Spleen (tissue), 11 donors: ENCODE measurements around the gene GSS. TPM values are rescaled to one million over a fixed set of nuclear protein-coding genes. Genes with fewer than 3 reads are reported as not detected.

Source experiments
- DNase-seq: peaks from one replicate; pipeline ENCODE4 v3.0.0-alpha.2; 2020
- H3K27ac ChIP-seq, 8 donors: fragments of 200-600 bp; sonication (generic) in 7 of 8; 1 replicate in 4 of 8; 2 replicates in 4 of 8; pipeline versions ENCODE4 v1.5.0 to v1.8.0; 2016 to 2021; ENCODE audit warnings: inconsistent platforms in 4 of 8, mild to moderate bottlenecking in 4 of 8, moderate library complexity in 1 of 8
- H3K27me3 ChIP-seq, 7 donors: fragments of 200-600 bp; sonication (generic) in 6 of 7; replicated peaks in 1 of 7; 1 replicate in 4 of 7; 2 replicates in 3 of 7; pipeline versions ENCODE4 v1.5.0 to v1.8.0; 2016 to 2021; ENCODE audit warnings: inconsistent platforms in 3 of 7, mild to moderate bottlenecking in 1 of 7
- H3K36me3 ChIP-seq, 6 donors: fragments of 200-600 bp; sonication (generic) in 5 of 6; 1 replicate in 4 of 6; 2 replicates in 2 of 6; pipeline versions ENCODE4 v1.5.0 to v1.8.0; 2016 to 2021; ENCODE audit warnings: inconsistent platforms in 2 of 6
- H3K4me1 ChIP-seq, 6 donors: fragments of 200-600 bp; sonication (generic) in 5 of 6; 1 replicate in 3 of 6; 2 replicates in 3 of 6; pipeline versions ENCODE4 v1.5.0 to v1.8.0; 2016 to 2021; ENCODE audit warnings: inconsistent platforms in 3 of 6
- H3K4me3 ChIP-seq, 8 donors: fragments of 200-600 bp; sonication (generic) in 7 of 8; 1 replicate in 4 of 8; 2 replicates in 4 of 8; pipeline versions ENCODE4 v1.5.0 to v1.8.0; 2016 to 2021; ENCODE audit warnings: inconsistent platforms in 4 of 8, mild to moderate bottlenecking in 4 of 8, moderate library complexity in 2 of 8
- H3K9me3 ChIP-seq, 8 donors: fragments of 200-600 bp; sonication (generic) in 7 of 8; 1 replicate in 4 of 8; 2 replicates in 4 of 8; pipeline versions ENCODE4 v1.5.0 to v1.8.0; 2016 to 2021; ENCODE audit warnings: inconsistent platforms in 4 of 8
- CTCF ChIP-seq, 11 experiments: fragments of 200-600 bp in 7 of 11; fragments of 450-650 bp in 4 of 11; sonication (generic) in 4 of 11; IDR thresholded peaks in 8 of 11; conservative IDR thresholded peaks in 3 of 11; 1 replicate in 7 of 11; 2 replicates in 4 of 11; pipeline versions ENCODE4 v1.4.0 to v1.8.0; 2016 to 2021; ENCODE audit warnings: antibody characterized with exemption in 11 of 11, inconsistent platforms in 4 of 11, mild to moderate bottlenecking in 1 of 11
- POLR2A ChIP-seq, 3 donors: fragments of 450-650 bp; IDR thresholded peaks; one replicate each; pipeline ENCODE4 v1.5.1; 2017; ENCODE audit warnings: antibody characterized with exemption in 3 of 3, mild to moderate bottlenecking in 1 of 3
- POLR2AphosphoS5 ChIP-seq, 3 donors: sonication (generic); formaldehyde crosslinking; IDR thresholded peaks; one replicate each; pipeline ENCODE4 v1.5.1; 2017; ENCODE audit warnings: antibody characterized with exemption in 3 of 3
- WGBS, 5 donors: extraction: QIAGEN DNeasy Blood & Tissue Kit in 3 of 5; methylation state at CpG; one replicate each; pipeline versions ENCODE4 v1.1.5 to v1.1.7; 2013 to 2018; 5-methylcytosine and 5-hydroxymethylcytosine counted together
- intact Hi-C: fragments of 100-400 bp; cut with DNase I; formaldehyde crosslinking; loops from one replicate; pipeline ENCODE4 v1.15.0; 2023; ENCODE audit warnings: low total_unique reads
- polyA plus RNA-seq, 3 donors: library from polyadenylated mRNA; stranded (reverse); fragments of 200-250 nt; gene quantifications; one replicate each; pipeline ENCODE4 v1.2.1, GENCODE V29; 2013
- total RNA-seq, 7 donors: library from RNA; depleted of rRNA in 3 of 7; stranded (reverse); fragments of >200 nt in 3 of 7; fragmentation: NEBNext Ultra II Directional in 4 of 7; extraction: Animal tissue kit (Norgen Biotek cat#: 25700) in 4 of 7; gene quantifications; one replicate each; pipeline versions ENCODE4 v1.1.0 to v1.2.1, GENCODE V29; 2016 to 2021
- donor health status: healthy with polysubstance abuse.
- donor health status: DM: no; HTN: no; CAD: no; lungs with moderate emphysema.
- donor health status: DM: no; HTN: no; CAD: no.
- donor health status: Bipolar disorder and iron deficiency.
- donor health status: healthy.
- donor health status: DM: no; HTN: no; CAD: no.
- donor health status: DM: yes; HTN: yes; CAD: no.

Gene GSS
- total and polyA plus RNA-seq, 10 donors = 19.8 to 46.1 (median 32.7) TPM

GRCh38 chr20:34983089-34983820, 27.6 kb upstream of the GSS start:
- H3K4me1 ChIP-seq = peaks cover 0 to 6% (median 2%) of the 10 kb centered on the region in 6 donors
- intact Hi-C loops = no loop called here
- H3K27ac ChIP-seq = no peak overlapping the region
- H3K9me3 ChIP-seq = no peaks in the 10 kb centered on the region
- peak; percentile 31 for DNase-seq
- TF ChIP-seq CTCF (IDR thresholded peaks at IDR 0.05 in 8 of 11, conservative IDR thresholded peaks at IDR 0.05 in 3 of 11) (no peak), POLR2A (IDR thresholded peaks at IDR 0.05) (no peak), POLR2AphosphoS5 (IDR thresholded peaks at IDR 0.05) (no peak)
- WGBS, 5 donors = 32 to 47% (median 37%) methylated on average over 5 of the region's 5 CpGs
- H3K36me3 ChIP-seq = no peaks in the 10 kb centered on the region
- peaks cover 0 to 52% (median 0%) of the 10 kb centered on the region in 7 donors for H3K27me3 ChIP-seq
- H3K4me3 ChIP-seq = no peak overlapping the region

GRCh38 chr20:34982270-34983088, 26.9 kb upstream of the GSS start:
- intact Hi-C loops = no loop called here
- H3K4me1 ChIP-seq = peaks cover 0 to 6% (median 2%) of the 10 kb centered on the region in 6 donors
- H3K9me3 ChIP-seq = no peaks in the 10 kb centered on the region
- 86 to 92% (median 89%) methylated on average over 21 of the region's 21 CpGs for WGBS, 5 donors
- TF ChIP-seq POLR2A (IDR thresholded peaks at IDR 0.05) (no peak), CTCF (IDR thresholded peaks at IDR 0.05 in 8 of 11, conservative IDR thresholded peaks at IDR 0.05 in 3 of 11) (no peak)
- H3K27ac ChIP-seq = no peak overlapping the region
- H3K27me3 ChIP-seq = peaks cover 0 to 60% (median 0%) of the 10 kb centered on the region in 7 donors
- H3K4me3 ChIP-seq = no peak overlapping the region
- peak; percentile 64 for DNase-seq
- no peaks in the 10 kb centered on the region for H3K36me3 ChIP-seq

GRCh38 chr20:34980543-34981233, 25.1 kb upstream of the GSS start:
- DNase-seq = no peak
- H3K4me1 ChIP-seq = peaks cover 0 to 6% (median 2%) of the 10 kb centered on the region in 6 donors
- no peak overlapping the region for H3K27ac ChIP-seq
- H3K27me3 ChIP-seq = peaks cover 0 to 73% (median 0%) of the 10 kb centered on the region in 7 donors
- H3K4me3 ChIP-seq = no peak overlapping the region
- TF ChIP-seq CTCF (IDR thresholded peaks at IDR 0.05 in 8 of 11, conservative IDR thresholded peaks at IDR 0.05 in 3 of 11) (no peak), POLR2A (IDR thresholded peaks at IDR 0.05) (no peak), POLR2AphosphoS5 (IDR thresholded peaks at IDR 0.05) (no peak)
- WGBS, 5 donors = 89 to 93% (median 90%) methylated on average over 22 of the region's 22 CpGs
- H3K9me3 ChIP-seq = no peaks in the 10 kb centered on the region
- intact Hi-C loops = no loop called here
- H3K36me3 ChIP-seq = no peaks in the 10 kb centered on the region
